ENCODE measurements around the gene INAVA. TPM values are rescaled to one million over a fixed set of nuclear protein-coding genes. Genes with fewer than 3 reads are reported as not detected.

Gene INAVA
- total RNA-seq, 2 donors from 2014 or later, result not detected

- TF ChIP-seq, protein P1, sequence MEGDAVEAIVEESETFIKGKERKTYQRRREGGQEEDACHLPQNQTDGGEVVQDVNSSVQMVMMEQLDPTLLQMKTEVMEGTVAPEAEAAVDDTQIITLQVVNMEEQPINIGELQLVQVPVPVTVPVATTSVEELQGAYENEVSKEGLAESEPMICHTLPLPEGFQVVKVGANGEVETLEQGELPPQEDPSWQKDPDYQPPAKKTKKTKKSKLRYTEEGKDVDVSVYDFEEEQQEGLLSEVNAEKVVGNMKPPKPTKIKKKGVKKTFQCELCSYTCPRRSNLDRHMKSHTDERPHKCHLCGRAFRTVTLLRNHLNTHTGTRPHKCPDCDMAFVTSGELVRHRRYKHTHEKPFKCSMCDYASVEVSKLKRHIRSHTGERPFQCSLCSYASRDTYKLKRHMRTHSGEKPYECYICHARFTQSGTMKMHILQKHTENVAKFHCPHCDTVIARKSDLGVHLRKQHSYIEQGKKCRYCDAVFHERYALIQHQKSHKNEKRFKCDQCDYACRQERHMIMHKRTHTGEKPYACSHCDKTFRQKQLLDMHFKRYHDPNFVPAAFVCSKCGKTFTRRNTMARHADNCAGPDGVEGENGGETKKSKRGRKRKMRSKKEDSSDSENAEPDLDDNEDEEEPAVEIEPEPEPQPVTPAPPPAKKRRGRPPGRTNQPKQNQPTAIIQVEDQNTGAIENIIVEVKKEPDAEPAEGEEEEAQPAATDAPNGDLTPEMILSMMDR (IDR thresholded peaks at IDR 0.05), result peak in 1 of 2 donors; percentile 40
- Histone ChIP-seq H3K27ac (no peak overlapping the region), H3K9me3 (no peaks in the 10 kb centered on the region), H3K4me1 (peaks cover 0 to 15% of the 10 kb centered on the region in 2 donors), H3K4me3 (peak overlapping the region; percentile 17 to 52), H3K27me3 (peaks cover 0 to 8% of the 10 kb centered on the region in 2 donors), H3K36me3 (no peaks in the 10 kb centered on the region)
- no peak for DNase-seq (ENCODE audit: low spot score)
Measured at GRCh38 chr1:200890818-200891773, 3.6 kb upstream of the INAVA start.

DNA sequence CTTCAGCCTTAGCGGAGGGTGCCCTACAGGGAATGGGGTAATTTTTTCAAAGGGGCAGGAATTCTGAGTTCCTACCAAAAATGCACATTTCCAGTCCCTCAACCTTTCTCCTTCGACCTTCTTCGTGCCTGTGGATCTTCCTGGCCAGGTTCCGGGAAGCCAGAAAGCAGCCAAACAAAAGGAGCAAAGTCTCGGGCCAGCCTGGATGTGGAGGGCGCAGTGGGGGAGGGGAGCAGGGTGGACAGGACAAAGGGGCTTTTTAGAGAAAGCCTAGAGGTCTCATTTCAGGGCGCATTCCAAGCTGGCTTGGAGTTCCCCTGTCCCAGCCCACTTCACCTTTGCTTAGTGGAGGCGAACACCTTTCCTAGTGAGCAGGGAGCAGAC lies 2.9 kb upstream of the INAVA start:
- no peak for DNase-seq (ENCODE audit: low spot score)
- TF ChIP-seq, protein P1 (IDR thresholded peaks at IDR 0.05), result no peak
- H3K27me3 ChIP-seq, result peaks cover 0 to 8% of the 10 kb centered on the region in 2 donors
- H3K9me3 ChIP-seq, result no peaks in the 10 kb centered on the region
- peak overlapping the region in 1 of 2 donors; percentile 52 for H3K4me3 ChIP-seq
- no peak overlapping the region for H3K27ac ChIP-seq
- no peaks in the 10 kb centered on the region for H3K36me3 ChIP-seq
- peaks cover 0 to 15% of the 10 kb centered on the region in 2 donors for H3K4me1 ChIP-seq

GRCh38 chr1:200892546-200892945 lies 2.2 kb upstream of the INAVA start:
- peaks cover 0 to 15% of the 10 kb centered on the region in 2 donors for H3K4me1 ChIP-seq
- DNase-seq (ENCODE audit: low spot score), result no peak
- TF ChIP-seq, protein P1 (IDR thresholded peaks at IDR 0.05), result no peak
- H3K27ac ChIP-seq, result no peak overlapping the region
- peaks cover 0 to 8% of the 10 kb centered on the region in 2 donors for H3K27me3 ChIP-seq
- no peaks in the 10 kb centered on the region for H3K36me3 ChIP-seq
- H3K9me3 ChIP-seq, result no peaks in the 10 kb centered on the region
- no peak overlapping the region for H3K4me3 ChIP-seq

GRCh38 chr1:200892958-200893357 lies 1.7 kb upstream of the INAVA start:
- no peaks in the 10 kb centered on the region for H3K9me3 ChIP-seq
- H3K27ac ChIP-seq, result no peak overlapping the region
- H3K4me3 ChIP-seq, result no peak overlapping the region
- TF ChIP-seq, protein P1 (IDR thresholded peaks at IDR 0.05), result no peak
- peaks cover 0 to 15% of the 10 kb centered on the region in 2 donors for H3K4me1 ChIP-seq
- no peak for DNase-seq (ENCODE audit: low spot score)
- H3K36me3 ChIP-seq, result no peaks in the 10 kb centered on the region
- H3K27me3 ChIP-seq, result peaks cover 0 to 8% of the 10 kb centered on the region in 2 donors

- Histone ChIP-seq H3K27ac (no peak overlapping the region), H3K4me3 (no peak overlapping the region), H3K4me1 (peaks cover 0 to 15% of the 10 kb centered on the region in 2 donors), H3K27me3 (peaks cover 0 to 8% of the 10 kb centered on the region in 2 donors), H3K36me3 (no peaks in the 10 kb centered on the region), H3K9me3 (no peaks in the 10 kb centered on the region)
- DNase-seq (ENCODE audit: low spot score), result no peak
- TF ChIP-seq, protein P1 (IDR thresholded peaks at IDR 0.05), result no peak
Measured at GRCh38 chr1:200893411-200893901, 1.2 kb upstream of the INAVA start.

Data from right atrium auricular region (tissue), 2 donors.